Ovary (tissue), 3 donors: ENCODE measurements around the gene KANK3.

Experiments
- EP300 ChIP-seq: sonication (generic); formaldehyde crosslinking; IDR thresholded peaks from one replicate; pipeline ENCODE4 v1.6.1; 2017; ENCODE audit warnings: antibody characterized with exemption
- POLR2A ChIP-seq: fragments of 450-650 bp; IDR thresholded peaks from one replicate; pipeline ENCODE4 v1.6.1; 2017; ENCODE audit warnings: antibody characterized with exemption, mild to moderate bottlenecking, moderate library complexity
- TF ChIP-seq, protein P1 (sequence below), 3 donors: fragments of 450-650 bp in 2 of 3; fragments of 200-600 bp in 1 of 3; IDR thresholded peaks; one replicate each; pipeline versions ENCODE4 v1.5.1 to v1.8.0; 2016 to 2022; ENCODE audit warnings: antibody characterized with exemption in 3 of 3, mild to moderate bottlenecking in 1 of 3
- donor health status: DM: no; HTN: no; CAD: no.

GRCh38 chr19:8387688-8388611 lies 44.9 kb upstream of the KANK3 start:
- TF ChIP-seq, protein P1, sequence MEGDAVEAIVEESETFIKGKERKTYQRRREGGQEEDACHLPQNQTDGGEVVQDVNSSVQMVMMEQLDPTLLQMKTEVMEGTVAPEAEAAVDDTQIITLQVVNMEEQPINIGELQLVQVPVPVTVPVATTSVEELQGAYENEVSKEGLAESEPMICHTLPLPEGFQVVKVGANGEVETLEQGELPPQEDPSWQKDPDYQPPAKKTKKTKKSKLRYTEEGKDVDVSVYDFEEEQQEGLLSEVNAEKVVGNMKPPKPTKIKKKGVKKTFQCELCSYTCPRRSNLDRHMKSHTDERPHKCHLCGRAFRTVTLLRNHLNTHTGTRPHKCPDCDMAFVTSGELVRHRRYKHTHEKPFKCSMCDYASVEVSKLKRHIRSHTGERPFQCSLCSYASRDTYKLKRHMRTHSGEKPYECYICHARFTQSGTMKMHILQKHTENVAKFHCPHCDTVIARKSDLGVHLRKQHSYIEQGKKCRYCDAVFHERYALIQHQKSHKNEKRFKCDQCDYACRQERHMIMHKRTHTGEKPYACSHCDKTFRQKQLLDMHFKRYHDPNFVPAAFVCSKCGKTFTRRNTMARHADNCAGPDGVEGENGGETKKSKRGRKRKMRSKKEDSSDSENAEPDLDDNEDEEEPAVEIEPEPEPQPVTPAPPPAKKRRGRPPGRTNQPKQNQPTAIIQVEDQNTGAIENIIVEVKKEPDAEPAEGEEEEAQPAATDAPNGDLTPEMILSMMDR (IDR thresholded peaks at IDR 0.05), result no peak
- TF ChIP-seq EP300, result no peak
- TF ChIP-seq POLR2A, result no peak
